SHP77 treated with DMSO at 0.1 percent for 48 hours (cell line): Measurements from ENCODE around the gene RUFY4.

Source experiments
- DNase-seq: peaks from one replicate; lab custom pipeline; 2025; lab: John Stamatoyannopoulos, UW

RUFY4 gene

GRCh38 chr2:218068721-218069334, at the start of gene RUFY4:
Gene RUFY4, plus strand, starts transcription at chr2:218069253. Its CDS starts 1,353 bp downstream, at chr2:218070606.
- peak; percentile 23 for DNase-seq

- DNase-seq, result no peak
Measured at GRCh38 chr2:218019411-218020060, 49.5 kb upstream of the RUFY4 start.

- no peak for DNase-seq
Measured at GRCh38 chr2:218020281-218020680, 48.8 kb upstream of the RUFY4 start.

GRCh38 chr2:218020966-218021535, 48.0 kb upstream of the RUFY4 start:
- no peak for DNase-seq

GRCh38 chr2:218021536-218022071, 47.4 kb upstream of the RUFY4 start:
- no peak for DNase-seq

- DNase-seq, result no peak
Measured at GRCh38 chr2:218022131-218022850, 46.8 kb upstream of the RUFY4 start.

GRCh38 chr2:218022851-218023530, 46.1 kb upstream of the RUFY4 start:
- DNase-seq, result no peak

GRCh38 chr2:218023636-218024035, 45.4 kb upstream of the RUFY4 start:
- no peak for DNase-seq

- no peak for DNase-seq
Measured at GRCh38 chr2:218024336-218024735, 44.7 kb upstream of the RUFY4 start.

- DNase-seq, result no peak
Measured at GRCh38 chr2:218024871-218025270, 44.2 kb upstream of the RUFY4 start.

GRCh38 chr2:218026244-218026643, 42.8 kb upstream of the RUFY4 start:
- DNase-seq, result no peak

- DNase-seq, result no peak
Measured at GRCh38 chr2:218026676-218027425, 42.2 kb upstream of the RUFY4 start.

- DNase-seq, result no peak
Measured at GRCh38 chr2:218027426-218028188, 41.4 kb upstream of the RUFY4 start.

GRCh38 chr2:218028189-218028495, 40.9 kb upstream of the RUFY4 start:
- DNase-seq, result no peak

GRCh38 chr2:218028562-218029348, 40.3 kb upstream of the RUFY4 start:
- DNase-seq, result no peak

- no peak for DNase-seq
Measured at GRCh38 chr2:218029366-218030360, 39.4 kb upstream of the RUFY4 start.

GRCh38 chr2:218030409-218031195, 38.5 kb upstream of the RUFY4 start:
- DNase-seq, result no peak

GRCh38 chr2:218031261-218031660, 37.8 kb upstream of the RUFY4 start:
- no peak for DNase-seq
